Esophagus squamous epithelium (tissue), 5 donors: ENCODE data around the gene PPARG. TPM values are rescaled to one million over a fixed set of nuclear protein-coding genes. Genes with fewer than 3 reads are reported as not detected.

Experiments
- DNase-seq: peaks from one replicate; lab custom pipeline; 2025; lab: John Stamatoyannopoulos, UW
- H3K27ac ChIP-seq, 4 donors: fragments of 200-600 bp; sonication (generic); one replicate each; pipeline ENCODE4 v1.5.1; 2016 to 2019; ENCODE audit warnings: mild to moderate bottlenecking in 1 of 4
- H3K27me3 ChIP-seq, 4 donors: fragments of 200-600 bp; sonication (generic); 1 replicate in 3 of 4; 2 replicates in 1 of 4; pipeline versions ENCODE4 v1.5.1 to v1.6.0; 2017 to 2021; ENCODE audit warnings: antibody characterized with exemption in 1 of 4
- H3K36me3 ChIP-seq, 3 donors: fragments of 200-600 bp; sonication (generic); one replicate each; pipeline ENCODE4 v1.5.1; 2016 to 2019
- H3K4me1 ChIP-seq, 3 donors: fragments of 200-600 bp; sonication (generic); one replicate each; pipeline ENCODE4 v1.5.1; 2017 to 2019
- H3K4me3 ChIP-seq, 4 donors: fragments of 200-600 bp; sonication (generic); 1 replicate in 3 of 4; 2 replicates in 1 of 4; pipeline ENCODE4 v1.5.1; 2016 to 2019; ENCODE audit warnings: mild to moderate bottlenecking in 2 of 4, moderate library complexity in 1 of 4
- H3K9me3 ChIP-seq, 3 donors: fragments of 200-600 bp; sonication (generic); one replicate each; pipeline ENCODE4 v1.5.1; 2016 to 2019
- POLR2A ChIP-seq, 4 donors: fragments of 450-650 bp; IDR thresholded peaks; one replicate each; pipeline ENCODE4 v1.6.1; 2017; ENCODE audit warnings: antibody characterized with exemption in 4 of 4, mild to moderate bottlenecking in 4 of 4, moderate library complexity in 3 of 4
- WGBS, 2 donors: methylation state at CpG; one replicate each; pipeline ENCODE4 v1.1.5; 2018; 5-methylcytosine and 5-hydroxymethylcytosine counted together
- intact Hi-C: fragments of 100-400 bp; cut with DNase I; formaldehyde crosslinking; loops from one replicate; pipeline ENCODE4 v1.15.0; 2022
- total RNA-seq, 4 donors: library from RNA; depleted of rRNA; stranded (reverse); fragments of >200 nt; gene quantifications; one replicate each; pipeline ENCODE4 v1.1.0, GENCODE V29; 2016
- TF ChIP-seq, protein P1 (sequence below), 6 experiments: fragments of 450-650 bp in 4 of 6; fragments of 200-600 bp in 2 of 6; sonication (generic) in 2 of 6; IDR thresholded peaks; one replicate each; pipeline ENCODE4 v1.5.1; 2016 to 2019; ENCODE audit warnings: antibody characterized with exemption in 6 of 6, mild to moderate bottlenecking in 4 of 6, moderate library complexity in 4 of 6
- donor health status: DM: yes; HTN: yes; CAD: no.

PPARG gene
- total RNA-seq, 4 donors from 2014 or later = 6.3 to 13.8 (median 11.4) TPM

DNA sequence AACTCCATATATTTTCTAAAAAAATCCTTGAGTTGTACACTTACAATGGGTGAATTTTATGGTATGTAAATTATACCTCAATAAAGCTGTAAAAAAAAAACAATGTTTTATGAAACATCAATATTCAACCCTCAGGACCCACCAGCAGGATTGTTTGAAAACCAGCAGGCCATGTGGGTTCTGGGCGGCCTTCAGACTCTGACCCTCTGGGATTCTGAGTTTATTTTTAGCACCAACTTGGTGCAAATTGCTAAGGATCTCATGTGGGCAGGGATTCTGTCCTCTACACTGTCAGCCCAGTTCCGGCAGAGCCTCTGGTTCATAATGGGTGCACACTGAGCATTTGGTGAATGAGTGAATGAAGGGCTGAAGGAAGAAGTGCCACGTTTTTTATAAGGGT is 171.3 kb downstream of the PPARG start:
- 71 to 74% methylated on average over 2 to 3 of the region's 3 CpGs for WGBS, 2 donors
- Histone ChIP-seq H3K4me3 (no peak overlapping the region), H3K9me3 (no peaks in the 10 kb centered on the region), H3K27ac (no peak overlapping the region), H3K36me3 (no peaks in the 10 kb centered on the region), H3K4me1 (no peaks in the 10 kb centered on the region), H3K27me3 (no peaks in the 10 kb centered on the region)
- TF ChIP-seq, protein P1, sequence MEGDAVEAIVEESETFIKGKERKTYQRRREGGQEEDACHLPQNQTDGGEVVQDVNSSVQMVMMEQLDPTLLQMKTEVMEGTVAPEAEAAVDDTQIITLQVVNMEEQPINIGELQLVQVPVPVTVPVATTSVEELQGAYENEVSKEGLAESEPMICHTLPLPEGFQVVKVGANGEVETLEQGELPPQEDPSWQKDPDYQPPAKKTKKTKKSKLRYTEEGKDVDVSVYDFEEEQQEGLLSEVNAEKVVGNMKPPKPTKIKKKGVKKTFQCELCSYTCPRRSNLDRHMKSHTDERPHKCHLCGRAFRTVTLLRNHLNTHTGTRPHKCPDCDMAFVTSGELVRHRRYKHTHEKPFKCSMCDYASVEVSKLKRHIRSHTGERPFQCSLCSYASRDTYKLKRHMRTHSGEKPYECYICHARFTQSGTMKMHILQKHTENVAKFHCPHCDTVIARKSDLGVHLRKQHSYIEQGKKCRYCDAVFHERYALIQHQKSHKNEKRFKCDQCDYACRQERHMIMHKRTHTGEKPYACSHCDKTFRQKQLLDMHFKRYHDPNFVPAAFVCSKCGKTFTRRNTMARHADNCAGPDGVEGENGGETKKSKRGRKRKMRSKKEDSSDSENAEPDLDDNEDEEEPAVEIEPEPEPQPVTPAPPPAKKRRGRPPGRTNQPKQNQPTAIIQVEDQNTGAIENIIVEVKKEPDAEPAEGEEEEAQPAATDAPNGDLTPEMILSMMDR (IDR thresholded peaks at IDR 0.05) = no peak
- TF ChIP-seq POLR2A (IDR thresholded peaks at IDR 0.05) = no peak
- intact Hi-C loops = no loop called here
- no peak for DNase-seq

DNA sequence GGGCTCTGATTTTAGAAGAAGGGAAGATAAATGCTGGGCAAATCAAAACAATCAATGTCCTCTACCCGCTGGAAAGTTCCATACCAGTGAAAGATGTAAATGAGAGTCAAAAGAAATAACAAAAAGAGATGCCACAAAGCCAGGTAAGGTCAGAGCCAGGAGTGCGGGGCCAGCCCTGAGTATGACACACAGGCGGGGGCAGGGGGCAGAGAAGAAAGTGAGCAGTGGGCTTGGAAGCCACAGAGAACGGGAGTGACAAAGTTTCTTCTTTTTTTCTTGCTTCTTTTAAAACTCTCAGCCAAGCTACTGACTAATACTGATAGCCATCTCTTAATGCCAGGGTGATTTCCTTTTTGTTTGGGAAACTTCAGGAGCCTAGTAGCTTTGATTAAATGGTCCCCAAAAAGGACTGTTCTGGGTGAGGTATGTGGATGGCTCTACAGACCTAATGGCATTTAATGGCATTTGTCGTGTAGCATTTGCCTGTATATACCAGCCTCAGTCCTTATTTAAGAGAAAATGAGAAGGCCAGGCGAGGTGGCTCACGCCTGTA is 172.3 kb downstream of the PPARG start:
- H3K27ac ChIP-seq = no peak overlapping the region
- H3K36me3 ChIP-seq = no peaks in the 10 kb centered on the region
- intact Hi-C loops = no loop called here

DNA sequence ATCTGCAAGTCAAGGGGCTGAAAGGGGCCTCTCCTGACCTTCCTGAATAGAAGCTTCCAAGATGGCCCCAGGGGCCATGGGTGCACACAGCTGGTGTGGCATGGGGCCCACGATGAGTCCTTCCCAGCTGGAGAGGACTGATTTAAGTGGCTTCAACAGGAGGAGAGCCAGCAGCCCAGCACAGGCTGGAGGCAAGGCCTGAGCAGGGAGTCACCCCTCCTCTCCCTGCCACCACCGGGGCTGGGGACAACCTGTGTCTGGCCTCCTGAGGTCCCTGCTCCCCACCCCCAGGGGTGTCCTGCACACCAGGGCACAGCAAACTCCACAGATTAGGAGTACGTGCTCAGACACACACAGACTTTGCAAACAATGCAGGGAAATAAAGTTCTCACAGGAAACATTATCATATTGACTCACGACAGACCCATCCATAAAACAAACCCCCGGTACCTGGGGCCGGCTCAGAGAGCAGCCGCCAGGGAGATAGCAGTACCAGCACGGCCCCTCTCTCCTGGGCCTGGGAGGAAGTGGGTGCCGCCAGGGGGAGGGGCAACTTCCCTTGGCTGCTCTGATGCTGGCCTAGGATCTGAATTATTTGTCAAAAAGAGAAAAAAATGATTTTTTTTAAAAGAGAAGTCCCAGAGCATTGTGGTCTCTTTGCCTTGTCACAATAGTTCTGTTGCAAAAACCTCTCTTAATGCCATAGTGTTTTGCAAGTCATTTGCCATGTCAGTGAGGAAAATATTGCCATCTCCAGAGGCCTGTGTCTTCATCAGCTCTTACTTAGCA is 173.5 kb downstream of the PPARG start:
- H3K9me3 ChIP-seq = no peaks in the 10 kb centered on the region
- no peak overlapping the region for H3K4me3 ChIP-seq
- intact Hi-C loops = no loop called here
- H3K4me1 ChIP-seq = no peaks in the 10 kb centered on the region
- DNase-seq = no peak
- TF ChIP-seq, protein P1 (IDR thresholded peaks at IDR 0.05) = no peak
- no peak for TF ChIP-seq POLR2A (IDR thresholded peaks at IDR 0.05)
- no peak overlapping the region for H3K27ac ChIP-seq
- WGBS, 2 donors = 31 to 56% methylated on average over 6 to 7 of the region's 9 CpGs
- no peaks in the 10 kb centered on the region for H3K36me3 ChIP-seq
- no peaks in the 10 kb centered on the region for H3K27me3 ChIP-seq

More for the DNA sequence above, 172.3 kb downstream of the PPARG start:
- DNase-seq = no peak
- TF ChIP-seq, protein P1 (IDR thresholded peaks at IDR 0.05) = no peak
- no peak for TF ChIP-seq POLR2A (IDR thresholded peaks at IDR 0.05)
- WGBS, 2 donors = 81 to 82% methylated on average over 6 to 7 of the region's 7 CpGs
- H3K4me3 ChIP-seq = no peak overlapping the region
- H3K9me3 ChIP-seq = no peaks in the 10 kb centered on the region
- H3K27me3 ChIP-seq = no peaks in the 10 kb centered on the region
- no peaks in the 10 kb centered on the region for H3K4me1 ChIP-seq

DNA sequence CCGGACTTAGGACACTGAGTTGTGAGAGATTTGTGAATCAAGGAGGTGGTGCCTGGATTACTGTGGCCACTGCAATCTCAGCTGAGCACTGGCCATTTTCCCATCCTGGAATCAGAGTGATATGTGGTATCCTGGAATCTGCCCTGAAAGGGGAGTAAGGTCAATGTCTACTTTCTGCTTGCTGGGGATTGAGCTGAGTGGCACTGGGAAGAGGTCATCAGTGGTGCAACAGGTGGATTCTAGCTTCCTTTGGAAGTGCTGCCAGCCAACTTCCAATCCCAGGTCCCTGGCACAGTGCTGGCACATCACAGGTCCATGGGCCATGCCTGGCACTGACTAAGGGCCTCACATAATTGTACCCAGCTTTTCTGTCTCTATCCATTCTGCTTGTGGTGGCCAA is 174.8 kb downstream of the PPARG start:
- H3K4me1 ChIP-seq = no peaks in the 10 kb centered on the region
- intact Hi-C loops = no loop called here
- no peak overlapping the region for H3K4me3 ChIP-seq
- TF ChIP-seq POLR2A (IDR thresholded peaks at IDR 0.05) = no peak
- TF ChIP-seq, protein P1 (IDR thresholded peaks at IDR 0.05) = no peak
- H3K36me3 ChIP-seq = no peaks in the 10 kb centered on the region
- no peaks in the 10 kb centered on the region for H3K9me3 ChIP-seq
- no peak overlapping the region for H3K27ac ChIP-seq
- 83% methylated on average over 1 of the region's 1 CpG; no CpG with 5 or more reads in 1 of the 2 donors for WGBS, 2 donors
- no peaks in the 10 kb centered on the region for H3K27me3 ChIP-seq
- DNase-seq = no peak

DNA sequence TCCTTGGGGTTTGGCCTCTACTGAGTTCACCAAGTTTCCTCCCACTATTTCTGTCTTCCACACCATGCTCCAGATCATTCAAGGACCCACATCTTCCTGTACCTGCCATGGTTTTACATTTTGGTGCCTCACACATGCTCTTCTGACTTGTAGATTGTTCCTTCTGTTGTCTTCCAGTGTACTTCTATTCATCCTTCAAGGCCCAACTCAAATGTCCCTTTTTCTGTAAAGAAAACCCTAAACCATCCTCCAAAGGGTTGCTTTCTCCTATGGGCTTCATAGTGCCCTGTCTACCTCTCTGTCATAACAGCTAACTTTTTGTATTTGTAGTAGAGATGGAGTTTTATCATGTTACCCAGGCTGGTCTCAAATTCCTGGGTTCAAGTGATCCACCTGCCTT is 175.3 kb downstream of the PPARG start:
- Histone ChIP-seq H3K4me3 (no peak overlapping the region), H3K9me3 (no peaks in the 10 kb centered on the region), H3K4me1 (no peaks in the 10 kb centered on the region), H3K27me3 (no peaks in the 10 kb centered on the region), H3K27ac (no peak overlapping the region), H3K36me3 (no peaks in the 10 kb centered on the region)
- no peak for TF ChIP-seq POLR2A (IDR thresholded peaks at IDR 0.05)
- TF ChIP-seq, protein P1 (IDR thresholded peaks at IDR 0.05) = no peak
- intact Hi-C loops = no loop called here
- DNase-seq = no peak
